Measurements from ENCODE around the gene TGFBR2.

- TF ChIP-seq EZH2 (IDR thresholded peaks at IDR 0.05; ENCODE audit: borderline replicate concordance, low read depth, low read length, poor library complexity, severe bottlenecking) (no peak), CTCF (conservative IDR thresholded peaks at IDR 0.05; ENCODE audit: low read depth, low read length) (no peak)
Observed at GRCh38 chr3:30643763-30644462, 37.5 kb downstream of the TGFBR2 start.
